Activated B cell treated with CpG ODN at 0.5 μM for 24 hours (primary cell): ENCODE results near the gene RTEL1. TPM values are rescaled to one million over a fixed set of nuclear protein-coding genes. Genes with fewer than 3 reads are reported as not detected.

Experiments
- ATAC-seq: fragments of 200-7000 bp; cut with Tn5 transposase; one replicate; pipeline ENCODE4 v1.10.0; 2021; ENCODE audit warnings: low read depth, mild to moderate bottlenecking, moderate library complexity
- CTCF ChIA-PET: fragments of 350-600 bp; sonication (Branson Sonifier 250); formaldehyde crosslinking; loops from one replicate; lab custom pipeline; 2021; ENCODE audit warnings: antibody characterized with exemption; lab: Charles Lee
- POLR2A ChIA-PET: fragments of 350-600 bp; sonication (Branson Sonifier 250); formaldehyde crosslinking; loops from one replicate; lab custom pipeline; 2021; ENCODE audit warnings: antibody characterized with exemption; lab: Charles Lee
- DNase-seq: peaks from one replicate; pipeline ENCODE4 v3.0.0; 2022
- H3K27ac Mint-ChIP-seq: one replicate; pipeline ENCODE4 v1.8.0; 2020; ENCODE audit warnings: mixed read lengths
- H3K27me3 Mint-ChIP-seq: one replicate; pipeline ENCODE4 v1.8.0; 2021; ENCODE audit warnings: mixed read lengths
- H3K36me3 Mint-ChIP-seq: one replicate; pipeline ENCODE4 v1.8.0; 2021; ENCODE audit warnings: low read depth, mixed read lengths
- H3K4me1 Mint-ChIP-seq: one replicate; pipeline ENCODE4 v1.8.0; 2021; ENCODE audit warnings: mixed read lengths
- H3K4me3 Mint-ChIP-seq: one replicate; pipeline ENCODE4 v1.8.0; 2020; ENCODE audit warnings: mild to moderate bottlenecking, mixed read lengths
- H3K9me3 Mint-ChIP-seq: one replicate; pipeline ENCODE4 v1.8.0; 2020; ENCODE audit warnings: mixed read lengths
- intact Hi-C: fragments of 100-400 bp; cut with micrococcal nuclease; formaldehyde crosslinking; loops from one replicate; pipeline ENCODE4 v1.15.1; 2024
- total RNA-seq: library from RNA; stranded (reverse); gene quantifications from 2 replicates; pipeline ENCODE4 v1.2.3, GENCODE V29; 2022
- TF ChIP-seq, protein P1 (sequence below): fragments of 200-600 bp; IDR thresholded peaks from one replicate; pipeline ENCODE4 v1.8.0; 2022; ENCODE audit warnings: antibody characterized with exemption, mild to moderate bottlenecking

The RTEL1 gene
- total RNA-seq, 1 donor from 2014 or later = 33.8 TPM

DNA sequence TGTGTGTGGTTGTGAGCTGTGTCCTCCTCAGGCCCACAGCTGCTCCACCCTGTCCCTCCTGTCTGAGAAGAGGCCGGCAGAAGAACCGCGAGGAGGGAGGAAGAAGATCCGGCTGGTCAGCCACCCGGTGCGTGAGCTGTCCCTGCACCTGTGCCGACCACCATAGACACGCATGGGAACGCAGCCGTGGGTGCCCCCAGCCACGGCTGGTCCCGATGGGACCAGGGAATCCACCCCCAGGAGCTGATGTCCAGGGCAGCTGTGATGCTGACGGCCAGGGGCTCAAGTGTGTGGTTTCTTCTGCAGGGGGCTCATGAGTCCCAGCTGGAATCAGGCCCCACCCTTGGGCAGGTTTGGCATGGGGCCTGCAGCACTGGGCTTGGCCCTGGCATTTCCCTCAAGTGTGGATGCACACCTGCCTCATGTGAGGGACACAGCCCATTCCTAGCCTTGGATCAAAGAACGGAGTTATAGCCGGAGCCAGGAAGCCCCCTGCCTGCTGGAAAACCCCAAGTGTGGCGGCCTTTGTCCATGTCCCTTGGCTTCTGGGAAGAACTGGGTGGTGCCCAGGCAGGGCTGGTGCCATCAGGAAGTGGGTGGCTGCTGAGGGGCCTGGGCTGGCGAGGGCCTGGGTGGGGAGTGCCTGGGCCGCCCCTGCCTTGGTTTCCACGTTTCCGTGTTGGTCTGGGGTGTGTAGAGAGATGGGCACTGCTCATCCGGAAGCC, 33.8 kb downstream of the RTEL1 start:
- intact Hi-C loops = no loop called here
- ATAC-seq = no peak
- ChIA-PET CTCF (no interaction called here), POLR2A (no interaction called here)
- peaks cover 4% of the 10 kb centered on the region for H3K36me3 Mint-ChIP-seq
- H3K9me3 Mint-ChIP-seq = no peaks in the 10 kb centered on the region
- no peaks in the 10 kb centered on the region for H3K27me3 Mint-ChIP-seq
- DNase-seq = no peak
- peaks cover 11% of the 10 kb centered on the region for H3K4me1 Mint-ChIP-seq
- no peak overlapping the region for H3K4me3 Mint-ChIP-seq
- no peak overlapping the region for H3K27ac Mint-ChIP-seq
- TF ChIP-seq, protein P1, sequence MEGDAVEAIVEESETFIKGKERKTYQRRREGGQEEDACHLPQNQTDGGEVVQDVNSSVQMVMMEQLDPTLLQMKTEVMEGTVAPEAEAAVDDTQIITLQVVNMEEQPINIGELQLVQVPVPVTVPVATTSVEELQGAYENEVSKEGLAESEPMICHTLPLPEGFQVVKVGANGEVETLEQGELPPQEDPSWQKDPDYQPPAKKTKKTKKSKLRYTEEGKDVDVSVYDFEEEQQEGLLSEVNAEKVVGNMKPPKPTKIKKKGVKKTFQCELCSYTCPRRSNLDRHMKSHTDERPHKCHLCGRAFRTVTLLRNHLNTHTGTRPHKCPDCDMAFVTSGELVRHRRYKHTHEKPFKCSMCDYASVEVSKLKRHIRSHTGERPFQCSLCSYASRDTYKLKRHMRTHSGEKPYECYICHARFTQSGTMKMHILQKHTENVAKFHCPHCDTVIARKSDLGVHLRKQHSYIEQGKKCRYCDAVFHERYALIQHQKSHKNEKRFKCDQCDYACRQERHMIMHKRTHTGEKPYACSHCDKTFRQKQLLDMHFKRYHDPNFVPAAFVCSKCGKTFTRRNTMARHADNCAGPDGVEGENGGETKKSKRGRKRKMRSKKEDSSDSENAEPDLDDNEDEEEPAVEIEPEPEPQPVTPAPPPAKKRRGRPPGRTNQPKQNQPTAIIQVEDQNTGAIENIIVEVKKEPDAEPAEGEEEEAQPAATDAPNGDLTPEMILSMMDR = no peak

DNA sequence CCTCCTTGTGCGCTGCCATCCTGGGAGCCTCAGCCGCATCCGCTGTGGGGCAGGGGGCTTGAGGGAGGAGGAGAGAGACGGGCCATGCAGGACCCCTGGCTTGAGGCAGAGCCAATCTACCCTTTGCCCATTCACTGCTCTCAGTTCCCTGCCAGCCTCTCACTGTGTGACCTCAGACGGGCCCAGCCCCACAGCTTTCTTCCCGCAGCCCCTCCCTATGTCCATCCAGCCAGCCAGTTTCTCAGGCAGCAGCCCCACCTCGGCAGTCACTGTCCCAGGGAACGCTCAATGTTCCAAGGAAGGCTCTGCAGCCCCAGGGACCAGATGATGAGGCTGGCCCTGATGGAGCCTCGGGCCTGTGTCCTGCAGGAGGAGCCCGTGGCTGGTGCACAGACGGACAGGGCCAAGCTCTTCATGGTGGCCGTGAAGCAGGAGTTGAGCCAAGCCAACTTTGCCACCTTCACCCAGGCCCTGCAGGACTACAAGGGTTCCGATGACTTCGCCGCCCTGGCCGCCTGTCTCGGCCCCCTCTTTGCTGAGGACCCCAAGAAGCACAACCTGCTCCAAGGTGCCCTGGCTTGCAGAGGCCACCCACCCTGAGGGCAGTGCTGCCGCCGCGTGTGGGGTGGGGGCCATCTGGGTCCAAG, 34.4 kb downstream of the RTEL1 start:
- Mint-ChIP-seq H3K9me3 (no peaks in the 10 kb centered on the region), H3K4me1 (peaks cover 15% of the 10 kb centered on the region), H3K27ac (no peak overlapping the region), H3K27me3 (no peaks in the 10 kb centered on the region), H3K4me3 (no peak overlapping the region), H3K36me3 (peaks cover 4% of the 10 kb centered on the region)
- POLR2A ChIA-PET = no interaction called here
- CTCF ChIA-PET = no interaction called here
- TF ChIP-seq, protein P1 = no peak
- DNase-seq = no peak
- intact Hi-C loops = no loop called here
- ATAC-seq = no peak

DNA sequence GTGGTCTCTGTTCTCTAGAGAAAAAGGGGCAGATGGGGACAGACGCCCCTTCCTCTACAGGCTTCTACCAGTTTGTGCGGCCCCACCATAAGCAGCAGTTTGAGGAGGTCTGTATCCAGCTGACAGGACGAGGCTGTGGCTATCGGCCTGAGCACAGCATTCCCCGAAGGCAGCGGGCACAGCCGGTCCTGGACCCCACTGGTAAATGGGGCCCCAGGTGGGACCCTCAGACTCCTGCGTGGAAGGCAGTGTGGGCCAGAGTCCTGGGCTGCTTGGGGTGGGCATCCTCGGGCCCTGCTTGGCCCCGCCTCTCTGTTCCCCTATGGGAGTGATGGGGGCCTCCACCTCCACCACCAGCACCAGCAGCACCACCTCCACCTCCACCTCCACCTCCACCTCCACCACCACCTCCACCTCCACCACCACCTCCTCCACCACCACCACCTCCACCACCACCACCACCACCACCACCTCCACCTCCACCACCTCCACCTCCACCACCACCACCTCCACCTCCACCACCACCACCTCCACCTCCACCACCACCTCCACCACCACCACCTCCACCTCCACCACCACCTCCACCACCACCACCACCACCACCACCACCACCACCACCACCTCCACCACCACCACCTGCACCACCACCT, 35.1 kb downstream of the RTEL1 start:
- TF ChIP-seq, protein P1 = no peak
- intact Hi-C loops = no loop called here
- Mint-ChIP-seq H3K36me3 (peaks cover 4% of the 10 kb centered on the region), H3K27ac (no peak overlapping the region), H3K4me3 (no peak overlapping the region), H3K27me3 (no peaks in the 10 kb centered on the region), H3K4me1 (peaks cover 15% of the 10 kb centered on the region), H3K9me3 (no peaks in the 10 kb centered on the region)
- ChIA-PET CTCF (no interaction called here), POLR2A (no interaction called here)
- no peak for ATAC-seq
- no peak for DNase-seq

DNA sequence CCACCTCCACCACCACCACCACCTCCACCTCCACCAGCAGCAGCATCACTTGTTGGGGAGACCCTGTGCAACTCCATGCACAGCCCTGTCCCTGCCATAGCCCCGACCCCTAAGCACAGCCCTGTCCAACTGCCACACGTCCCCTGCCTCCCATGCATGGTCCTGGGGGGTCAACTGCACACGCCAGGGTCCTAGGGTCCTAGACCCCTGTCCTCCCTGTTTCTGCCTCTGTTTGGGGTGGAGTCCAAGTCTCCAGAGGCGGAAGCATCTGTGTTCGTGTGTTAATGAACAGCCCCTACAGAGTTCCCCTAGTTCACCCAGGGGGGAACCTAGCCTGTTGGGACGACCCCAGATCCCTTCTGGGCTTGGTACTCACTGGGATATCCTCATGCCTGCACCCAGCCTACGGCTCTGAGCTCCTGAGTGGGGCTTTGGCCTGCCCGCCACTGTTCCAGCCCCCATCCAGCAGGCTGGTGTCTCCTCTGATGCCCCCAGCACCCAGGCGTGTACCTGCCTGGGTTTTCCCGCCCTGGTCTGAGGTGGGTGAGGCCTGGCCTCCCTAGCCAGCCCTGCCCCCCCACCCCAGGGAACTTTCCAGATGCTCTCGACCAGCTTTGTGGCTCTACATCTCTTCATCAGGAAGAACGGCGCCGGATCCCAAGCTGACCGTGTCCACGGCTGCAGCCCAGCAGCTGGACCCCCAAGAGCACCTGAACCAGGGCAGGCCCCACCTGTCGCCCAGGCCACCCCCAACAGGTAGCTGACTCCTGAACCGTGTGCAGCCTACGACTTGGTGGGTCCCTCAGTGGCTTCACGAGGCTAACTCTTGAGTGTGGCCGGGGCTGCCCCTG, 35.8 kb downstream of the RTEL1 start:
- ChIA-PET CTCF (no interaction called here), POLR2A (no interaction called here)
- Mint-ChIP-seq H3K4me3 (no peak overlapping the region), H3K4me1 (peaks cover 15% of the 10 kb centered on the region), H3K9me3 (no peaks in the 10 kb centered on the region), H3K27ac (no peak overlapping the region), H3K27me3 (no peaks in the 10 kb centered on the region), H3K36me3 (peaks cover 4% of the 10 kb centered on the region)
- DNase-seq (no peak), ATAC-seq (no peak)
- intact Hi-C loops = no loop called here
- TF ChIP-seq, protein P1 = no peak
